ENCODE measurements around the gene STIMATE.

GRCh38 chr3:52880474-52880873, 16.9 kb downstream of the STIMATE start:
- TF ChIP-seq POLR2A (IDR thresholded peaks at IDR 0.05), result no peak
- TF ChIP-seq CTCF (IDR thresholded peaks at IDR 0.05), result no peak
- TF ChIP-seq EP300 (IDR thresholded peaks at IDR 0.05), result no peak
